ENCODE measurements around the gene FAXDC2.

DNA sequence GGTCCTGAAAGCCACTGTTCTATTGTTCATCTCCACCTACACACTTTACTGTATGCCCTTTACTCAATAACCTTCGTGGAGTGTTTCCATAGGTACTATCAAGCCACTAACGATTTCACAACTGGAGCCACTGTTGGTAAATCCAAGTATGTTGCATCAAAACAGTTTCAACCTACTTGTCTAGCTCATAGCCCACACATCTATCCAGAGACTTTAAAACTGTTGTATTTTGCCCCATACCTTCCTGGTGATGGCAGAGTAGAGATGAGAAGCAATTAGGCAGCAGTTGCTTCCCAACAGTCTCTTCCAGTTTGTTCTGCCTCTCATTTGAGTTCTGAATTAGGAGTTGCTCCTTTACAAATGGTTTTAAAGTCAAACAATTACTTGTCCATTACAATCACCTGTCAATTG is 607 bp downstream of the FAXDC2 start:
- TF ChIP-seq, protein P1, sequence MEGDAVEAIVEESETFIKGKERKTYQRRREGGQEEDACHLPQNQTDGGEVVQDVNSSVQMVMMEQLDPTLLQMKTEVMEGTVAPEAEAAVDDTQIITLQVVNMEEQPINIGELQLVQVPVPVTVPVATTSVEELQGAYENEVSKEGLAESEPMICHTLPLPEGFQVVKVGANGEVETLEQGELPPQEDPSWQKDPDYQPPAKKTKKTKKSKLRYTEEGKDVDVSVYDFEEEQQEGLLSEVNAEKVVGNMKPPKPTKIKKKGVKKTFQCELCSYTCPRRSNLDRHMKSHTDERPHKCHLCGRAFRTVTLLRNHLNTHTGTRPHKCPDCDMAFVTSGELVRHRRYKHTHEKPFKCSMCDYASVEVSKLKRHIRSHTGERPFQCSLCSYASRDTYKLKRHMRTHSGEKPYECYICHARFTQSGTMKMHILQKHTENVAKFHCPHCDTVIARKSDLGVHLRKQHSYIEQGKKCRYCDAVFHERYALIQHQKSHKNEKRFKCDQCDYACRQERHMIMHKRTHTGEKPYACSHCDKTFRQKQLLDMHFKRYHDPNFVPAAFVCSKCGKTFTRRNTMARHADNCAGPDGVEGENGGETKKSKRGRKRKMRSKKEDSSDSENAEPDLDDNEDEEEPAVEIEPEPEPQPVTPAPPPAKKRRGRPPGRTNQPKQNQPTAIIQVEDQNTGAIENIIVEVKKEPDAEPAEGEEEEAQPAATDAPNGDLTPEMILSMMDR (IDR thresholded peaks at IDR 0.05; ENCODE audit: insufficient read depth, low read depth, low read length): no peak
- no peak for TF ChIP-seq EZH2 (IDR thresholded peaks at IDR 0.05; ENCODE audit: insufficient read depth, low read length)
